H9 (cell line): Measurements from ENCODE around the gene WHRN. TPM values are rescaled to one million over a fixed set of nuclear protein-coding genes. Genes with fewer than 3 reads are reported as not detected.

ENCODE experiments used
- DNase-seq: peaks from one replicate; pipeline ENCODE4 v3.0.0-alpha.2; 2017
- H2AFZ ChIP-seq: one replicate; pipeline ENCODE4 v1.6.1; 2013; ENCODE audit warnings: mild to moderate bottlenecking, low read length, control low read depth, moderate library complexity
- H2AK5ac ChIP-seq: 2 replicates; pipeline ENCODE4 v1.6.1; 2013; ENCODE audit warnings: low read length, control low read depth, mixed read lengths; ENCODE audit not compliant: insufficient read length
- H2BK120ac ChIP-seq: one replicate; pipeline ENCODE4 v1.6.1; 2013; ENCODE audit warnings: low read depth, mild to moderate bottlenecking, low read length, control low read depth, inconsistent platforms; ENCODE audit not compliant: poor library complexity, severe bottlenecking
- H2BK12ac ChIP-seq: 2 replicates; pipeline ENCODE4 v1.6.1; 2013; ENCODE audit warnings: low read length, control low read depth, mixed read lengths, low read depth; ENCODE audit not compliant: insufficient read length
- H2BK15ac ChIP-seq: 2 replicates; pipeline ENCODE4 v1.6.1; 2013; ENCODE audit warnings: low read depth, low read length, control low read depth
- H2BK20ac ChIP-seq: one replicate; pipeline ENCODE4 v1.6.1; 2013; ENCODE audit warnings: low read depth, mild to moderate bottlenecking, low read length, control low read depth, inconsistent platforms; ENCODE audit not compliant: poor library complexity, severe bottlenecking
- H2BK5ac ChIP-seq: 2 replicates; pipeline ENCODE4 v1.6.1; 2013; ENCODE audit warnings: low read length, control low read depth, mixed read lengths; ENCODE audit not compliant: insufficient read length
- H3K14ac ChIP-seq: 2 replicates; pipeline ENCODE4 v1.6.1; 2013; ENCODE audit warnings: low read length, control low read depth; ENCODE audit not compliant: insufficient read depth
- H3K18ac ChIP-seq: 2 replicates; pipeline ENCODE4 v1.6.1; 2013; ENCODE audit warnings: low read depth, mild to moderate bottlenecking, mixed read lengths, low read length, control low read depth; ENCODE audit not compliant: insufficient read length
- H3K23ac ChIP-seq: 2 replicates; pipeline ENCODE4 v1.6.1; 2013; ENCODE audit warnings: low read length, control low read depth, mixed read lengths, low read depth; ENCODE audit not compliant: insufficient read length
- H3K23me2 ChIP-seq: 2 replicates; pipeline ENCODE4 v1.6.1; 2013; ENCODE audit warnings: low read depth, mild to moderate bottlenecking, mixed read lengths, low read length, control low read depth; ENCODE audit not compliant: insufficient read length, poor library complexity, severe bottlenecking
- H3K27ac ChIP-seq: 2 replicates; pipeline ENCODE4 v1.5.1; 2013; ENCODE audit warnings: low read length, control low read depth, mixed read lengths, low read depth; ENCODE audit not compliant: insufficient read length
- H3K27me3 ChIP-seq: 2 replicates; pipeline ENCODE4 v1.6.1; 2013; ENCODE audit warnings: low read length, control low read depth, inconsistent platforms; ENCODE audit not compliant: insufficient read depth
- H3K4ac ChIP-seq: 2 replicates; pipeline ENCODE4 v1.6.1; 2013; ENCODE audit warnings: low read depth, mild to moderate bottlenecking, control low read depth, inconsistent platforms, low read length, moderate library complexity
- H3K4me1 ChIP-seq: 2 replicates; pipeline ENCODE4 v1.6.1; 2013; ENCODE audit warnings: low read length, control low read depth, inconsistent platforms; ENCODE audit not compliant: insufficient read depth
- H3K4me2 ChIP-seq: 2 replicates; pipeline ENCODE4 v1.6.1; 2013; ENCODE audit warnings: low read length, control low read depth, mixed read lengths; ENCODE audit not compliant: insufficient read length, insufficient read depth
- H3K56ac ChIP-seq: 2 replicates; pipeline ENCODE4 v1.6.1; 2013; ENCODE audit warnings: low read depth, mild to moderate bottlenecking, mixed read lengths, low read length, control low read depth; ENCODE audit not compliant: insufficient read length
- H3K79me1 ChIP-seq: 2 replicates; pipeline ENCODE4 v1.6.1; 2013; ENCODE audit warnings: low read depth, mild to moderate bottlenecking, moderate library complexity, low read length, control low read depth, inconsistent platforms; ENCODE audit not compliant: insufficient read depth, poor library complexity, severe bottlenecking
- H3K79me2 ChIP-seq: 2 replicates; pipeline ENCODE4 v1.6.1; 2013; ENCODE audit warnings: low read length, control low read depth, inconsistent platforms; ENCODE audit not compliant: insufficient read depth
- H3K9ac ChIP-seq: 2 replicates; pipeline ENCODE4 v1.6.1; 2013; ENCODE audit warnings: low read length, control low read depth, mixed read lengths; ENCODE audit not compliant: insufficient read length; ENCODE audit errors: extremely low read depth
- H3K9me3 ChIP-seq: one replicate; pipeline ENCODE4 v1.6.1; 2013; ENCODE audit warnings: low read depth, low read length, inconsistent platforms; ENCODE audit not compliant: control insufficient read depth
- H3T11ph ChIP-seq: one replicate; pipeline ENCODE4 v1.6.1; 2013; ENCODE audit warnings: mild to moderate bottlenecking, low read length, control low read depth, inconsistent platforms
- H4K20me1 ChIP-seq: one replicate; pipeline ENCODE4 v1.6.1; 2013; ENCODE audit not compliant: control insufficient read depth, insufficient read length, insufficient read depth
- H4K5ac ChIP-seq: 2 replicates; pipeline ENCODE4 v1.6.1; 2013; ENCODE audit warnings: low read depth, mild to moderate bottlenecking, mixed read lengths, low read length, control low read depth; ENCODE audit not compliant: insufficient read length
- H4K8ac ChIP-seq: replicated peaks from 2 replicates; pipeline ENCODE4 v1.6.1; 2013; ENCODE audit warnings: low read length, control low read depth, mixed read lengths, low read depth; ENCODE audit not compliant: insufficient read length
- H4K91ac ChIP-seq: 2 replicates; pipeline ENCODE4 v1.6.1; 2013; ENCODE audit warnings: low read depth, mild to moderate bottlenecking, moderate library complexity, mixed read lengths, low read length, control low read depth; ENCODE audit not compliant: insufficient read length
- H3K27ac Mint-ChIP-seq, 3 experiments: 2 replicates in 2 of 3; 3 replicates in 1 of 3; pipeline ENCODE4 v1.8.0; 2020 to 2021; ENCODE audit warnings: mixed read lengths in 3 of 3, mild to moderate bottlenecking in 1 of 3, moderate library complexity in 1 of 3
- H3K27me3 Mint-ChIP-seq: 2 replicates; pipeline ENCODE4 v1.8.0; 2021; ENCODE audit warnings: low read depth, mild to moderate bottlenecking, moderate library complexity, mixed read lengths
- H3K36me3 Mint-ChIP-seq, 3 experiments: 2 replicates in 2 of 3; 3 replicates in 1 of 3; pipeline ENCODE4 v1.8.0; 2020 to 2021; ENCODE audit warnings: low read depth in 3 of 3, mixed read lengths in 3 of 3; ENCODE audit not compliant: insufficient read depth in 1 of 3
- H3K4me1 Mint-ChIP-seq, 2 experiments: 2 replicates each; pipeline ENCODE4 v1.8.0; 2020; ENCODE audit warnings: mixed read lengths in 2 of 2
- H3K4me3 Mint-ChIP-seq, 2 experiments: 2 replicates in 1 of 2; 3 replicates in 1 of 2; pipeline ENCODE4 v1.8.0; 2020 to 2021; ENCODE audit warnings: mild to moderate bottlenecking in 2 of 2, mixed read lengths in 2 of 2, moderate library complexity in 1 of 2
- H3K9me3 Mint-ChIP-seq, 2 experiments: 2 replicates in 1 of 2; 3 replicates in 1 of 2; pipeline ENCODE4 v1.8.0; 2020; ENCODE audit warnings: mild to moderate bottlenecking in 2 of 2, mixed read lengths in 2 of 2, moderate library complexity in 1 of 2
- CTCF ChIP-seq: fragments of 200-600 bp; sonication (generic); conservative IDR thresholded peaks from 3 replicates; pipeline ENCODE4 v1.8.0; 2021; ENCODE audit warnings: antibody characterized with exemption, mild to moderate bottlenecking
- WGBS: extraction: QIAGEN DNeasy Blood & Tissue Kit; methylation state at CpG from one replicate; pipeline ENCODE4 v1.1.7; 2013; ENCODE audit warnings: missing lambda C conversion rate, low lambda C conversion rate, mixed read lengths; ENCODE audit not compliant: insufficient read length; ENCODE audit errors: extremely low coverage; 5-methylcytosine and 5-hydroxymethylcytosine counted together
- total RNA-seq: library from RNA; stranded (reverse); gene quantifications from 2 replicates; pipeline ENCODE4 v1.2.1, GENCODE V29; 2021

Gene WHRN
- total RNA-seq, 1 experiment from 2014 or later: 2.2 TPM

- no peaks in the 10 kb centered on the region for H3K36me3 Mint-ChIP-seq
- Histone ChIP-seq H2AK5ac (no peak overlapping the region), H3K56ac (no peak overlapping the region), H3K27me3 (no peaks in the 10 kb centered on the region), H3K27ac (no peak overlapping the region), H3K4me2 (no peak overlapping the region), H3K9ac (no peak overlapping the region), H2BK120ac (no peak overlapping the region), H2BK15ac (no peak overlapping the region), H2BK12ac (no peak overlapping the region), H3K4ac (no peak overlapping the region), H3K23ac (no peak overlapping the region), H2BK20ac (no peak overlapping the region), H2BK5ac (no peak overlapping the region), H4K20me1 (no peaks in the 10 kb centered on the region), H4K5ac (no peak overlapping the region), H3K79me1 (no peaks in the 10 kb centered on the region), H3K79me2 (no peaks in the 10 kb centered on the region), H3K14ac (no peak overlapping the region), H4K91ac (no peak overlapping the region), H4K8ac (no peak overlapping the region), H3K23me2 (no peaks in the 10 kb centered on the region), H2AFZ (no peak overlapping the region), H3K9me3 (no peaks in the 10 kb centered on the region), H3K4me1 (no peaks in the 10 kb centered on the region), H3T11ph (no peak overlapping the region), H3K18ac (no peak overlapping the region)
- no peak overlapping the region for H3K4me3 Mint-ChIP-seq
- WGBS: no CpG with 5 or more reads among the region's 8 CpGs
- H3K4me1 Mint-ChIP-seq: peaks cover 6% of the 10 kb centered on the region in 2 experiments; a peak in 3 of 4 replicates
- H3K27ac Mint-ChIP-seq: no peak overlapping the region
- peaks cover 15% of the 10 kb centered on the region for H3K27me3 Mint-ChIP-seq
- TF ChIP-seq CTCF: no peak
- DNase-seq: no peak
- H3K9me3 Mint-ChIP-seq: no peaks in the 10 kb centered on the region
Measured at GRCh38 chr9:114493521-114494184, 11.6 kb downstream of the WHRN start.
